Measurements from ENCODE around the gene SLC1A2. TPM values are rescaled to one million over a fixed set of nuclear protein-coding genes. Genes with fewer than 3 reads are reported as not detected.

SLC1A2 gene
- total and polyA plus RNA-seq, 2 of the 4 experiments (the other 2 are of a cell fraction), result 0.15 to 0.54 TPM

GRCh38 chr11:35305670-35306382, 113.5 kb downstream of the SLC1A2 start:
- no peak overlapping the region for H3K4me2 ChIP-seq (ENCODE audit: low read depth, low read length)
- H2BK120ac ChIP-seq (ENCODE audit: low read depth, low read length), result peak overlapping the region; percentile 86
- peak overlapping the region; percentile 74 for H4K91ac ChIP-seq (ENCODE audit: insufficient read depth, low read depth, low read length)
- peak overlapping the region; percentile 41 for H4K5ac ChIP-seq (ENCODE audit: low read depth, low read length)
- peak overlapping the region; percentile 77 for H2AFZ ChIP-seq (replicated peaks; ENCODE audit: low read length, poor library complexity)
- H3K56ac ChIP-seq (ENCODE audit: extremely low read depth, insufficient read depth, low read length), result no peak overlapping the region
- H4K20me1 ChIP-seq (ENCODE audit: insufficient read depth, low read length), result no peaks in the 10 kb centered on the region
- in situ Hi-C loops (cut with MboI; ENCODE audit: low sequenced_read_pairs) (no loop called here), dilution Hi-C loops (cut with HindIII; ENCODE audit: low sequenced_read_pairs, unreplicated experiment) (no loop called here), intact Hi-C loops (cut with micrococcal nuclease) (loop anchor here (5.0 to 10.0 kb wide), 4 partner anchors 74 to 381 kb away; no protein-coding TSS in a partner anchor)
- WGBS, 2 experiments (ENCODE audit: extremely low coverage in 2 of 2, insufficient read length in 1 of 2), result 83% methylated on average over 2 of the region's 14 CpGs; no CpG with 5 or more reads in 1 of the 2 experiments
- H4K8ac ChIP-seq (ENCODE audit: low read depth in 2 of 2, low read length in 2 of 2), result peak overlapping the region; percentile 66 to 67
- DNase-seq, result peak; percentile 56
- H3K9ac ChIP-seq (ENCODE audit: low read depth, low read length), result no peak overlapping the region
- peak overlapping the region; percentile 83 for H3K18ac ChIP-seq (ENCODE audit: low read depth, low read length)
- peak overlapping the region; percentile 51 for H2BK20ac ChIP-seq (ENCODE audit: low read depth, low read length)
- peak; percentile 82 for ATAC-seq (ENCODE audit: low read depth)
- H3K4ac ChIP-seq (ENCODE audit: low read depth, low read length), result peak overlapping the region; percentile 77
- no peak overlapping the region for H2BK5ac ChIP-seq (ENCODE audit: low read depth, low read length, poor library complexity, severe bottlenecking)
- peak overlapping the region; percentile 77; the same call in 1 of the 2 replicates for H2AK5ac ChIP-seq (ENCODE audit: low read depth, low read length)
- no peaks in the 10 kb centered on the region for H3K9me3 ChIP-seq (ENCODE audit: control insufficient read depth, insufficient read depth, low read length)
- peak overlapping the region; percentile 22 for H2AK9ac ChIP-seq (replicated peaks; ENCODE audit: low read depth, low read length, poor library complexity)
- POLR2A ChIA-PET (ENCODE audit: unreplicated experiment), result no interaction called here
- H3K4me1 ChIP-seq (ENCODE audit: control insufficient read depth, insufficient read depth, low read length), result peaks cover 14% of the 10 kb centered on the region
- CTCF ChIA-PET, result interaction anchor here (0.6 to 1.8 kb wide), 17 partner anchors 9 to 379 kb away, joined by 3 to 9 read pairs (median 4); no protein-coding TSS in a partner anchor
- H3K14ac ChIP-seq (replicated peaks; ENCODE audit: low read depth, low read length), result peak overlapping the region; percentile 8; the same call in 1 of the 2 replicates
- no TSS peak for BruUV-seq (replicated peaks)
- H3K27ac ChIP-seq (ENCODE audit: insufficient read depth, low read length), result peak overlapping the region; percentile 10; the same call in 1 of the 2 replicates
- H2BK15ac ChIP-seq (ENCODE audit: low read depth, low read length), result peak overlapping the region; percentile 96; the same call in 1 of the 3 replicates
- H3K9me1 ChIP-seq (ENCODE audit: insufficient read depth, low read length), result no peaks in the 10 kb centered on the region
- no peaks in the 10 kb centered on the region for H3K27me3 ChIP-seq (ENCODE audit: control insufficient read depth, insufficient read depth, low read length)
- no peaks in the 10 kb centered on the region for H3K36me3 ChIP-seq (ENCODE audit: control insufficient read depth, insufficient read depth, low read length)
- peaks cover 0 to 11% of the 10 kb centered on the region in 2 experiments; a peak in 2 of 4 replicates for H3K79me1 ChIP-seq (ENCODE audit: low read depth in 1 of 2, low read length in 2 of 2)
- H3K23ac ChIP-seq (ENCODE audit: low read depth, low read length), result peak overlapping the region; percentile 43; the same call in 1 of the 2 replicates
- no peak overlapping the region for H3K4me3 ChIP-seq (ENCODE audit: insufficient read depth, low read depth, low read length)
- TF ChIP-seq FOS (IDR thresholded peaks at IDR 0.05; ENCODE audit: low read depth, low read length) (no peak), NFE2L2 (IDR thresholded peaks at IDR 0.05; ENCODE audit: low read depth, low read length) (no peak), MXI1 (IDR thresholded peaks at IDR 0.05; ENCODE audit: borderline replicate concordance, low read depth, low read length) (no peak), MAFK (IDR thresholded peaks at IDR 0.05; ENCODE audit: low read depth, low read length) (peak; percentile 100), SMC3 (IDR thresholded peaks at IDR 0.05; ENCODE audit: low read depth, low read length) (peak; percentile 32; the same call in 1 of the 2 replicates), MAZ (IDR thresholded peaks at IDR 0.05; ENCODE audit: borderline replicate concordance, low read depth, low read length) (no peak; the same call in 1 of the 2 replicates), RCOR1 (IDR thresholded peaks at IDR 0.05; ENCODE audit: insufficient replicate concordance, low read length) (no peak), CTCF (conservative IDR thresholded peaks at IDR 0.05; ENCODE audit: low read depth, low read length) (peak; percentile 49), ELK1 (IDR thresholded peaks at IDR 0.05; ENCODE audit: borderline replicate concordance, low read depth, low read length) (no peak), RAD21 (IDR thresholded peaks at IDR 0.05; ENCODE audit: low read length) (peak; percentile 55), CEBPB (IDR thresholded peaks at IDR 0.05; ENCODE audit: low read depth, low read length) (no peak), BHLHE40 (IDR thresholded peaks at IDR 0.05; ENCODE audit: low read depth, low read length) (no peak), POLR2A (IDR thresholded peaks at IDR 0.05; ENCODE audit: low read depth, low read length) (no peak)
- TF ChIP-seq, protein P1, sequence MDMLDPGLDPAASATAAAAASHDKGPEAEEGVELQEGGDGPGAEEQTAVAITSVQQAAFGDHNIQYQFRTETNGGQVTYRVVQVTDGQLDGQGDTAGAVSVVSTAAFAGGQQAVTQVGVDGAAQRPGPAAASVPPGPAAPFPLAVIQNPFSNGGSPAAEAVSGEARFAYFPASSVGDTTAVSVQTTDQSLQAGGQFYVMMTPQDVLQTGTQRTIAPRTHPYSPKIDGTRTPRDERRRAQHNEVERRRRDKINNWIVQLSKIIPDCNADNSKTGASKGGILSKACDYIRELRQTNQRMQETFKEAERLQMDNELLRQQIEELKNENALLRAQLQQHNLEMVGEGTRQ (IDR thresholded peaks at IDR 0.05; ENCODE audit: low read depth, low read length), result no peak

All from IMR-90 (cell line).